ENCODE data around the gene RRAS. TPM values are rescaled to one million over a fixed set of nuclear protein-coding genes. Genes with fewer than 3 reads are reported as not detected.
A peak's percentile ranks its signal among the peaks of the same experiment; 100 is the strongest.

Gene RRAS
- total and polyA plus RNA-seq, 12 donors: 6.8 to 180 (median 42.3) TPM

DNA sequence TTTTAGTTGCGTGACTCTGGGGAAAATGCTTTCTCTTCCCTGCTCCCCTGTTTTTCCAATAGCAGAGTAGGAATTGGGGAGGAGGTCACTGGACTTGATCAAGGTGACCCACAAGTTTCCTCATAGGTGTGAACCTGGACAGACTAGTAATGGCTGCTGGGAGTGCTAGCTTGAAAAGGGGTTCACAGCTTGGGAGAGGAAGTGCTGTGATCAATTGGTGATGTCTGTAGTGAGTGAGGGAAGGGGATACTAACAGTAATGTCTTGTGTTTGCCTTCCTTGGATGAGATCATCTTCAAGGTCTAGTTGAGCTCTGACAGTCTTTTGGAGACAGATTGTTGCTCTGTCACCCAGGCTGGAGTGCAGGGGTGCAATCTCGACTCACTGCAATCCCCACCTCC lies 27.5 kb upstream of the RRAS start:
- intact Hi-C loops (cut with DNase I): no loop called here
- no peak for DNase-seq
- Histone ChIP-seq H3K27ac (no peak overlapping the region), H3K4me1 (replicated peaks in 1 of 2) (peaks cover 14 to 17% of the 10 kb centered on the region in 2 donors), H3K4me3 (no peak overlapping the region), H3K36me3 (replicated peaks in 1 of 2) (peaks cover 0 to 5% of the 10 kb centered on the region in 2 donors), H3K27me3 (no peaks in the 10 kb centered on the region), H3K9me3 (replicated peaks in 1 of 3) (no peaks in the 10 kb centered on the region)
- WGBS, 4 donors: 69 to 91% (median 71%) methylated on average over 1 to 2 of the region's 2 CpGs
- TF ChIP-seq CTCF (IDR thresholded peaks at IDR 0.05) (no peak), POLR2A (IDR thresholded peaks at IDR 0.05) (no peak)

GRCh38 chr19:49666120-49666444 lies 26.1 kb upstream of the RRAS start:
- Histone ChIP-seq H3K36me3 (replicated peaks in 1 of 2) (peaks cover 0 to 19% of the 10 kb centered on the region in 2 donors), H3K27me3 (no peaks in the 10 kb centered on the region), H3K4me1 (replicated peaks in 1 of 2) (peaks cover 14 to 17% of the 10 kb centered on the region in 2 donors), H3K4me3 (peak overlapping the region in 3 of 4 donors; percentile 25 to 69 (median 61)), H3K9me3 (replicated peaks in 1 of 3) (no peaks in the 10 kb centered on the region), H3K27ac (peak overlapping the region in 3 of 5 donors; percentile 34 to 92 (median 86))
- TF ChIP-seq CTCF (IDR thresholded peaks at IDR 0.05) (peak in 1 of 6 experiments; percentile 10), POLR2A (IDR thresholded peaks at IDR 0.05) (no peak)
- intact Hi-C loops (cut with DNase I): no loop called here
- WGBS, 4 donors: 0 to 4% (median 1%) methylated on average over 3 to 9 of the region's 9 CpGs
- no peak for DNase-seq

DNA sequence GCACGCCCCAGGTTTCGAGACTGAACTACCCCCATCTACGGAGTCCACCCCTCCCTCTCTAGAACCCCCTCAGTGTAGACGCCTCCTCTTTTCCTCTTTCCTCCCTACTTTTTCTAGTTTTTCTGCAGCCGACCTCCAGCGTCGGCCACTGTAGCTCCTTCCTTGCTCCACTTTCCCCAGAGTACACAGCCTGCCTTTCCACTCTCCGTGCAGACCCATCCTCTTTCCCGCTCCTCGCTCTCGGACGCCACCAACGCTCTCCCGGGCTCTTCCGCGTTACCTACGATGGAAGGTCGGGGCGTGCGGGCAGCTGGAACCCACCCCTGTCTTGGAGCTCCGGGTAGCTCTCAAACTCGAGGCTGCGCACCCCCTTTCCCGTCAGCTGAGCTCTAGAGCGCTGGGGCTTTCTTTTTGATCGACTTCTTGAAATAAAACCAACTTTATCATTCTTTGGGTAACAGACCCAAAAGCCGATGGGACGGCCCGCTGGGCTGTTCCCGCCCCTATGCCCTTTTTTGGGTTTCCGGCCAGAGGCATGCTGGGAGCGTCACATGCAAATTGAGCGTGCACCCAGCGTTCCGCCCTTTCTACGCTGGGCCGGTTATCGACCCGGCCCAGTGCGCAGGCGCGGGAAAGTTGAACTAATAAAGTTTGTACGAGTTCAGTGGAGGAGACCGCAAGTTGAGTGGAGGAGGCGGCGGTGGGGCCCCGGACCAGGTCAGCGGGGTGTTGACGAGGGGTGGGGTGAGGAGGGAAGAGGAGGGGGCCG lies 25.6 kb upstream of the RRAS start, which contains the start of the genes BCL2L12 and IRF3:
TSS of gene BCL2L12 (plus strand) at position 583 of the 769 bp plus-strand sequence. CDS start 760 bp downstream, outside the sequence.
TSS of gene IRF3 (minus strand) at position 507 of the 769 bp plus-strand sequence. CDS start 1,019 bp downstream, outside the sequence.
- WGBS, 4 donors: 0% methylated on average over 46 to 50 of the region's 50 CpGs
- peak within 1 kb of the TSS; percentile 53 to 79 (median 65) for H3K4me3 ChIP-seq
- peaks cover 14 to 17% of the 10 kb centered on the region in 2 donors for H3K4me1 ChIP-seq (replicated peaks in 1 of 2)
- no peaks in the 10 kb centered on the region for H3K27me3 ChIP-seq
- peaks cover 0 to 22% of the 10 kb centered on the region in 2 donors for H3K36me3 ChIP-seq (replicated peaks in 1 of 2)
- intact Hi-C loops (cut with DNase I): no loop called here
- H3K9me3 ChIP-seq (replicated peaks in 1 of 3): no peaks in the 10 kb centered on the region
- TF ChIP-seq CTCF (IDR thresholded peaks at IDR 0.05) (no peak), POLR2A (IDR thresholded peaks at IDR 0.05) (peak; percentile 50 to 77)
- peak; percentile 98 to 99 (median 99) for DNase-seq
- H3K27ac ChIP-seq: peak within 1 kb of the TSS; percentile 72 to 92 (median 86)

DNA sequence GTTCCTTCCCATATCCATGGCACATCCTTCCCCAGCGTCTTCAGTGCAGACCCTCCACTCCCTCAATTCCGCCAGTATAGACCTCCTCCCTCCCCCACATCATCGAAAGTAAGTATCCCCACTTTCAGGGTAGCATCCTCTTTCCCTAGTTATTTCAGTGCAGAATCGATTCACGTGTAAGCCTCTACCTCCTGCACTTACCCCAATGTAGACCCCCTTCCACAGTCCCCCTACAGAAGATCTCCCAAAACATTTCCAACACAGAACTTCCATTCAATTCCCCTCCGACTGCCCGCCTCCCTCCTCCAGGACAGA lies 25.1 kb upstream of the RRAS start:
- peak overlapping the region; percentile 53 to 79 (median 65) for H3K4me3 ChIP-seq
- H3K4me1 ChIP-seq (replicated peaks in 1 of 2): peaks cover 14 to 17% of the 10 kb centered on the region in 2 donors
- intact Hi-C loops (cut with DNase I): no loop called here
- TF ChIP-seq CTCF (IDR thresholded peaks at IDR 0.05) (no peak), POLR2A (IDR thresholded peaks at IDR 0.05) (no peak)
- WGBS, 4 donors: 0 to 1% (median 0%) methylated on average over 7 of the region's 7 CpGs
- peaks cover 0 to 27% of the 10 kb centered on the region in 2 donors for H3K36me3 ChIP-seq (replicated peaks in 1 of 2)
- no peaks in the 10 kb centered on the region for H3K9me3 ChIP-seq (replicated peaks in 1 of 3)
- DNase-seq: no peak
- H3K27me3 ChIP-seq: no peaks in the 10 kb centered on the region
- H3K27ac ChIP-seq: peak overlapping the region; percentile 72 to 92 (median 86)

Data from adrenal gland (tissue), 12 donors.